ENCODE results near the gene TUNAR. TPM values are rescaled to one million over a fixed set of nuclear protein-coding genes. Genes with fewer than 3 reads are reported as not detected.

Gene TUNAR
- total RNA-seq, 2 donors from 2014 or later, result 26.2 to 30.0 TPM

DNA sequence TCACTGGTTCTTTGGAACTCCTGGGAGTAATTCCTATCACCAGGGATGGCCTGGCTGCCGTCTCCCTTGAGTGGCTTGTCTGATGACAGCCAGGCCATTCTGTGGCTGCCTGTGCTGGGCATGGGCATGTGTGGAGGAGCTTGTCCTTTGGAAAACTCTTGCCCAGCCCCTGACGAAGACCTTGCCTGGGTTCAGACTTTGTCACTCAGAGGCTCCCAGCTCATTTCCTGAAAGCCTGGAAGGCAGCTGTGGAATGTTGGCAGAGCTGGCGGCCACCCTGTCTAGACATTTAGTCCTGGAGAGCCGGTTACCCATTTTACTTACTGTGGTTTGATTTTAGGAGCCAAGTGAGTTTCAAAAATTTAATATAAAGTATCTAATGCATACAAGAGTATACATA is 34.0 kb downstream of the TUNAR start:
- Histone ChIP-seq H3K9ac (ENCODE audit: extremely low read depth, low read length, poor library complexity, severe bottlenecking) (no peak overlapping the region), H3K4me3 (ENCODE audit: low read length) (no peak overlapping the region), H3K27ac (ENCODE audit: low read depth, low read length) (no peak overlapping the region), H3K27me3 (ENCODE audit: control insufficient read depth, insufficient read depth, low read length, poor library complexity, severe bottlenecking) (no peaks in the 10 kb centered on the region), H3K4me1 (ENCODE audit: control insufficient read depth, insufficient read depth, low read length) (peaks cover 10% of the 10 kb centered on the region), H3K9me3 (ENCODE audit: control insufficient read depth, low read length) (no peaks in the 10 kb centered on the region), H3K36me3 (ENCODE audit: control insufficient read depth, insufficient read depth, low read length) (no peaks in the 10 kb centered on the region)
- Mint-ChIP-seq H3K36me3 (ENCODE audit: low read depth) (peaks cover 14% of the 10 kb centered on the region), H3K27me3 (ENCODE audit: insufficient read depth) (no peaks in the 10 kb centered on the region), H3K4me1 (peaks cover 35% of the 10 kb centered on the region), H3K4me3 (no peak overlapping the region), H3K9me3 (no peaks in the 10 kb centered on the region), H3K27ac (no peak overlapping the region)
- WGBS, 2 experiments (ENCODE audit: insufficient coverage in 1 of 2, insufficient read length in 1 of 2), result 86 to 97% methylated on average over 2 to 4 of the region's 4 CpGs
- TF ChIP-seq, protein P1, sequence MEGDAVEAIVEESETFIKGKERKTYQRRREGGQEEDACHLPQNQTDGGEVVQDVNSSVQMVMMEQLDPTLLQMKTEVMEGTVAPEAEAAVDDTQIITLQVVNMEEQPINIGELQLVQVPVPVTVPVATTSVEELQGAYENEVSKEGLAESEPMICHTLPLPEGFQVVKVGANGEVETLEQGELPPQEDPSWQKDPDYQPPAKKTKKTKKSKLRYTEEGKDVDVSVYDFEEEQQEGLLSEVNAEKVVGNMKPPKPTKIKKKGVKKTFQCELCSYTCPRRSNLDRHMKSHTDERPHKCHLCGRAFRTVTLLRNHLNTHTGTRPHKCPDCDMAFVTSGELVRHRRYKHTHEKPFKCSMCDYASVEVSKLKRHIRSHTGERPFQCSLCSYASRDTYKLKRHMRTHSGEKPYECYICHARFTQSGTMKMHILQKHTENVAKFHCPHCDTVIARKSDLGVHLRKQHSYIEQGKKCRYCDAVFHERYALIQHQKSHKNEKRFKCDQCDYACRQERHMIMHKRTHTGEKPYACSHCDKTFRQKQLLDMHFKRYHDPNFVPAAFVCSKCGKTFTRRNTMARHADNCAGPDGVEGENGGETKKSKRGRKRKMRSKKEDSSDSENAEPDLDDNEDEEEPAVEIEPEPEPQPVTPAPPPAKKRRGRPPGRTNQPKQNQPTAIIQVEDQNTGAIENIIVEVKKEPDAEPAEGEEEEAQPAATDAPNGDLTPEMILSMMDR (conservative IDR thresholded peaks at IDR 0.05), result no peak
- DNase-seq, result no peak

DNA sequence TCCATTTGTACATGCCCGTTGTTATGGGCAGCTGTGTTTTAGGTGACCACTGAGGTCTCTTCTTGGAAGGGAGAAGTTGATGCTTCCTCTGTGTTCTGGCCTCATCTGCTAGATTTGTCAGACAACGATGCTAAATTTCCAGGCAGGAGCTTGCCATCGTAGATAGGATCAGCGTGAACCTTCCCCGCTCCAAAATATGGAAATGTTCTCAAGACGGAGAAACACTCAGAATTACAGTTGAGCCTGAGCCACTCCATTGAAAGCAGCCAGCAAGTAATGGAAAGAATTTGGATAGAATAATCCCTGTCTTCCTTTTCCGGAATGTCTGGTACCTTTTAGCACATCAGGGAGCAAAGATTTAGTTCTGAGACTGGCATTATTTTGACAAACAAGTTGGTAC is 34.8 kb downstream of the TUNAR start:
- no peaks in the 10 kb centered on the region for H3K9me3 Mint-ChIP-seq
- WGBS, 2 experiments (ENCODE audit: insufficient coverage in 1 of 2, insufficient read length in 1 of 2), result 95 to 100% methylated on average over 7 of the region's 7 CpGs
- H3K36me3 Mint-ChIP-seq (ENCODE audit: low read depth), result peaks cover 14% of the 10 kb centered on the region

DNA sequence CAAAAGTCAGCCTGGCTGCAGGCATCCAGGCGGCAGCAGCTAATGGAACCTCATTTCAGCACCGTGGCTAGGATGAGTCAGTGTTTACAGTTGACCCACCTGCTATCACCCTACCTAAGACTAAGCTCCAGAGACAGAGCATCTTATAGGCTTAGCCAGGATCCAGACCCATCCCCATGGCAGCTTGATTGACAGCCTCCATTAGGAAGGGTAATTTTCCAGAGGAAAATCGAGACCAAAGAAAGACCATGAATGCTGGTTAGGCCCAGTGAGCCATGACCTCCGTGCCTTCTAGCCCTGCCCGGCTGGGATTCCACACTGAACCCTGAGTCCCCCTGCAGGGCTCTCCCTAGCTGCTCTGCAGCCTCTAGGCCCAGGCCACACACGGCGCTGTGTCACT is 38.7 kb downstream of the TUNAR start:
- no peaks in the 10 kb centered on the region for H3K9me3 ChIP-seq (ENCODE audit: control insufficient read depth, low read length)
- no peaks in the 10 kb centered on the region for H3K27me3 ChIP-seq (ENCODE audit: control insufficient read depth, insufficient read depth, low read length, poor library complexity, severe bottlenecking)
- H3K4me1 ChIP-seq (ENCODE audit: control insufficient read depth, insufficient read depth, low read length), result peaks cover 12% of the 10 kb centered on the region
- no peak overlapping the region for H3K27ac ChIP-seq (ENCODE audit: low read depth, low read length)
- Mint-ChIP-seq H3K27ac (peak overlapping the region; percentile 40), H3K4me1 (peaks cover 31% of the 10 kb centered on the region), H3K36me3 (ENCODE audit: low read depth) (peaks cover 38% of the 10 kb centered on the region), H3K27me3 (ENCODE audit: insufficient read depth) (no peaks in the 10 kb centered on the region), H3K9me3 (no peaks in the 10 kb centered on the region), H3K4me3 (no peak overlapping the region)
- DNase-seq, result peak; percentile 85
- WGBS, 2 experiments (ENCODE audit: insufficient coverage in 1 of 2, insufficient read length in 1 of 2), result 56 to 59% methylated on average over 5 to 7 of the region's 7 CpGs
- TF ChIP-seq, protein P1 (conservative IDR thresholded peaks at IDR 0.05), result peak; percentile 33
- H3K36me3 ChIP-seq (ENCODE audit: control insufficient read depth, insufficient read depth, low read length), result no peaks in the 10 kb centered on the region
- H3K9ac ChIP-seq (ENCODE audit: extremely low read depth, low read length, poor library complexity, severe bottlenecking), result no peak overlapping the region
- no peak overlapping the region for H3K4me3 ChIP-seq (ENCODE audit: low read length)

More for the DNA sequence above, 34.8 kb downstream of the TUNAR start:
- no peaks in the 10 kb centered on the region for H3K36me3 ChIP-seq (ENCODE audit: control insufficient read depth, insufficient read depth, low read length)
- H3K27ac Mint-ChIP-seq, result no peak overlapping the region
- H3K4me1 Mint-ChIP-seq, result peaks cover 35% of the 10 kb centered on the region
- no peak overlapping the region for H3K4me3 Mint-ChIP-seq
- no peaks in the 10 kb centered on the region for H3K27me3 Mint-ChIP-seq (ENCODE audit: insufficient read depth)
- DNase-seq, result no peak
- H3K27ac ChIP-seq (ENCODE audit: low read depth, low read length), result no peak overlapping the region
- peaks cover 10% of the 10 kb centered on the region for H3K4me1 ChIP-seq (ENCODE audit: control insufficient read depth, insufficient read depth, low read length)
- TF ChIP-seq, protein P1 (conservative IDR thresholded peaks at IDR 0.05), result no peak
- no peaks in the 10 kb centered on the region for H3K9me3 ChIP-seq (ENCODE audit: control insufficient read depth, low read length)
- H3K9ac ChIP-seq (ENCODE audit: extremely low read depth, low read length, poor library complexity, severe bottlenecking), result no peak overlapping the region
- no peak overlapping the region for H3K4me3 ChIP-seq (ENCODE audit: low read length)
- no peaks in the 10 kb centered on the region for H3K27me3 ChIP-seq (ENCODE audit: control insufficient read depth, insufficient read depth, low read length, poor library complexity, severe bottlenecking)

Data from endodermal cell (in vitro differentiated cells).